ENCODE data around the gene LRRC8C.
A peak's percentile ranks its signal among the peaks of the same experiment; 100 is the strongest.

Gene LRRC8C

DNA sequence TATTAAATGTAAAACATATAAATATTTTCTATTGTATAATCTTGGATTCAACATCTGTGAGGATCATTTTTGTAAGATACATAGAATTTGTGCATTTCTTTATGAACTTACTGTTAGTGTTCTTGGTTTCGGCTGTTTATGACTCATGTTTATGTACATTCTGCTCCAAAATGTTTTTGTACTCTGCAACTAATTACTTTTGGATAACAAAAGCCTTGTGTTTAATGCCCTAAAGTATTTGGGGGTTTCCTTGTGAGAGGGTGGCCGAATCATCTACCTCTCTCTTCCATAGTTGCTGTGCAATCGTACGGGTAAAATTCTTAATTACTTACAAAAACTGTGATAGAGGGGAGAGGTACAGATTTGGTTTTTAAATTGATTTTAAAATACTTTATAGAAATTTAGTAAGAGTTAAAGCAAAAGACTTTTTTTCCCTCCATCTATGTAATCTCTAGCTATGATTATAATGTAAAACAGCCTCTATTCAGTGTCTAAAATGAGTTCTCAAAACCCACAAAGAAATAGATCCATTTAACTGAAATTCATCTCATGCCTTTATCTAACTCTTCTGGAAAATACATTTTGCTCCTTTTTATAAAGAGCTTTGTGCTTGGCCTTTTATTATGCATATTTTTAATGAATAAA lies 38.7 kb upstream of the LRRC8C start:
- no peak overlapping the region for H3K27ac ChIP-seq
- TF ChIP-seq, protein P1, sequence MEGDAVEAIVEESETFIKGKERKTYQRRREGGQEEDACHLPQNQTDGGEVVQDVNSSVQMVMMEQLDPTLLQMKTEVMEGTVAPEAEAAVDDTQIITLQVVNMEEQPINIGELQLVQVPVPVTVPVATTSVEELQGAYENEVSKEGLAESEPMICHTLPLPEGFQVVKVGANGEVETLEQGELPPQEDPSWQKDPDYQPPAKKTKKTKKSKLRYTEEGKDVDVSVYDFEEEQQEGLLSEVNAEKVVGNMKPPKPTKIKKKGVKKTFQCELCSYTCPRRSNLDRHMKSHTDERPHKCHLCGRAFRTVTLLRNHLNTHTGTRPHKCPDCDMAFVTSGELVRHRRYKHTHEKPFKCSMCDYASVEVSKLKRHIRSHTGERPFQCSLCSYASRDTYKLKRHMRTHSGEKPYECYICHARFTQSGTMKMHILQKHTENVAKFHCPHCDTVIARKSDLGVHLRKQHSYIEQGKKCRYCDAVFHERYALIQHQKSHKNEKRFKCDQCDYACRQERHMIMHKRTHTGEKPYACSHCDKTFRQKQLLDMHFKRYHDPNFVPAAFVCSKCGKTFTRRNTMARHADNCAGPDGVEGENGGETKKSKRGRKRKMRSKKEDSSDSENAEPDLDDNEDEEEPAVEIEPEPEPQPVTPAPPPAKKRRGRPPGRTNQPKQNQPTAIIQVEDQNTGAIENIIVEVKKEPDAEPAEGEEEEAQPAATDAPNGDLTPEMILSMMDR (IDR thresholded peaks at IDR 0.05), result no peak
- TF ChIP-seq ZFX (IDR thresholded peaks at IDR 0.05; ENCODE audit: borderline replicate concordance), result no peak

DNA sequence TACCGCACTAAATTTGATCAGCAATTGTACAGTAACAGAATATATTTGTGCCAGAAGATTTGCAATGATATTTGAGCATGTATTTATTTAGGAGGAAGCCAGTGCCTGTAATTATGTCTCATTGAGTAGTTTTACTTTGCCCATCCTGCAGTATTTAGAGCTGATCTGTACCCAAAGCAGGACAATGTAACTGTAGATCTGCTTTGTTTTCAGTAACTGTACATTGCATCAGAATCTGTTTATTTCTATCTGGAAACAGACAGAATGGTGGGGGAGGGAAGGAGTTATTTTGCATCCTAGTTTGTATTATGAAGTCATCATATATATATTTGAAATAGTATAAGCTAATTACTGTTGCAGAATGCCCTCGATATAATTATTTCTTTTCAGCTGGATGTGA lies 36.2 kb upstream of the LRRC8C start:
- no peak overlapping the region for H3K27ac ChIP-seq
- TF ChIP-seq, protein P1 (IDR thresholded peaks at IDR 0.05), result no peak
- no peak for TF ChIP-seq ZFX (IDR thresholded peaks at IDR 0.05; ENCODE audit: borderline replicate concordance)

DNA sequence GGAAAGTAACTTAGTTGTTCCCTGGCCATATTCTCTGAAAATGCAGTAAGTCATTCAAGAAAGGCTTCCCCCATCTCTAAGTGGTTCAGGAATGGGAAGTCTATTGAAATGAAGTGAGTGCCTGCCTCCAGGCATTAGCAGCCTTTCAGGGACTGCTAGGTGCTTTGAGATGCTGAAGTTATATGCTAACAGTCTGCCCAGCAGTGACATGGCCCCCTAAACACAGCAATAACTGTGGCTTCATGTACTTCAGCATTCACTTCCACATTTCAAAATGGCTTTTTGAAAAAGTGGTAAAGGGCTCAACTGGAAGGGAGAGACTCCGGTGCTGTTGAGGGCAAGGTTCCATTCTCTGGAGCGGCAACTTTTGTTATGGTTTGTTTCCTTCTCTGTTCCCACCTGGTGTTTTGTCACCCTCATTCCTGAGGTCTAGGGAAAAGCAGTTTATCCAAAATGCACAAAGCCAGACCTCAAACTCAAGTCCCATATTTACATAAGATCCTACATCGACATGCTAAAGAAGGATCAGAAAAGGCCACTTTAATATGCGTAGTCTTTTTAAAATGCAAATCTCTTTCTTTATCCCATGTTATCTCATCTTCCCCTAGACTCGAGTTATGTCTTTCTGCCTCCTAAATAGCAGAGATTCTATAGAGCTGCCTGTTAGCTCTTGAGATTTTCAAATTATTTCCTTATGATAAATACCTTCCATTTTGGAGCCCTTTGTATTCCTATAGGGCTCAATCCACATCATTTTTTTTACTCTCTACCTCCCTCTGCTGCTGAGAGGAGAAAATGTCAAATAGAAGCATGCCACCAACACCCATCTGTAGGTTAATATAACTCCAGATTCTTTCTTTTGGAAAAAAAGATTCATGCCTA lies 34.2 kb upstream of the LRRC8C start:
- TF ChIP-seq, protein P1 (IDR thresholded peaks at IDR 0.05), result peak; percentile 79
- no peak for TF ChIP-seq ZFX (IDR thresholded peaks at IDR 0.05; ENCODE audit: borderline replicate concordance)
- H3K27ac ChIP-seq, result no peak overlapping the region

DNA sequence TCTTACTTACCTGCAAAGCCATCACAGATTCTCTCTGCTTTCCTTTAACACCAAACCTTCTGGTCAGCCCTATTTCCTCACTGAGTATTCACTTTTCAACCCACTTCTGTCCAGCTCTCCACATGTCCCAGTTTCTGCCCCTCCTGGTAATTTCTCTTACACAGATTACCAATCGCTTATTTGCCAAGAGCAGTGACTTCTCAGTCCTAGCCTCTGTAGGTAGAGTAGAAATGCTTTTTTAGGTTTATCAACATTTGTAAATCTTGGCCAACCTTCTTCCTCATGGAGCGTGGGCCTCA lies 33.6 kb upstream of the LRRC8C start:
- TF ChIP-seq ZFX (IDR thresholded peaks at IDR 0.05; ENCODE audit: borderline replicate concordance), result no peak
- TF ChIP-seq, protein P1 (IDR thresholded peaks at IDR 0.05), result peak; percentile 44
- no peak overlapping the region for H3K27ac ChIP-seq

DNA sequence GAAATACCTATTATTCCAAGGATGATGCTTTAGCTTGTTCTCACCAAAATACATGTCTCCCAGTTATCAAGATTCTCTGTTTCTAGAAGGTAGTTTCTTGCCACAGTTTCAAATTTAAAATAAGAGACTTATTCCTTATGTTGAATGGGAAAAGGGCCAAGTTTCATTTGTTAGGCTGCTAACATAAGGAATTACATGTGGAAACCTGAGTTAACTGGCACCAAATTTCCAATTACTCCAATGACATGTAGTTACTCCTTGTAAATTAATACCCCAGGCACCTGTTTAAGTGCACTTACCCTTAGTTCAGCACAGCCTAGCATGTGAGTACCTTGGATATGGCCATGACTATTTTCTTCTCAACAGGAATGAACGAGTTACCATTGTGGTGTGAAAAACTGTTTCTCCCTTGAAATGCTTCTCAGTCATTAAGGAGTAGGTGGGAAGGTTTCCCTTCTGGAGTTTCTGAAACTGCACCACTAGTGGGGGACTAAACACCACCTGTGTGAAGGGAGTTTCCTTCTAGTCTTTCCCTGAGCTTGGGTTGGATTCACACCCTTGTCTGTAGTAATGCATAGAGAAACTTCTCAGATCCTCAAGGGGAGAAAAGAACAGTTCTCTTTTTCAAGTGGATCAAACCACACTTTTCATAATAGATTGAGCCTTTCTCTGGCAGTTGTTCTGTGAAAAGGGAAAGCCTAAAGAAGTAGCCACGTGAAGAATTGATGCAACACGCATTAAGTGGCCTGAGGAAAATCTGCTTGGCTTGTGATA lies 32.3 kb upstream of the LRRC8C start:
- TF ChIP-seq, protein P1 (IDR thresholded peaks at IDR 0.05), result no peak
- TF ChIP-seq ZFX (IDR thresholded peaks at IDR 0.05; ENCODE audit: borderline replicate concordance), result no peak
- no peak overlapping the region for H3K27ac ChIP-seq

DNA sequence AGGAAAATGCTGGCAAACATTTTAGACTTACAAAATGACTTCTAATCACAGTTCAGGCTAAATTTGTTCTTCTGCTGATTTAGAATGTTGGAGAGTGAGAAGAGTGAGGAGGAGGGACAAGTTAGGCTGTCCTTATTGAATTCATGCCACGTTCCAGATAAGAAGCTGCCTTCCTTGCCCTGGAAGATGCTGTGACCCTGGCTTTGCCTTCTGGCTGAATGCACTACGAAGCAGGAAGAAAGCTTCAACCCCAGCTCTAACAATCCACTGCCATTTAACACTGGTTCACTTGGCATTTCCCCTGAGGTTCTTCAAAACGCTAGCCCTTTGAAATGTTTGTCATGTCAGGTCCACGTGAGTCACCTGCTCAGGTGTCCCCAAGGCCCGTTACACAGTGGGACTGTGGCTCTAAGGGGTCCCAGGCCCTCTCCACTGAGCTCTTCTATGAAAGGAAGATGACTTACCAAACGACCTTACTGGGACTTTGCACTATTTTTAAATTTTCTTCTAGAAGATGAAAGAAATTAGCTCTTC lies 30.0 kb upstream of the LRRC8C start:
- H3K27ac ChIP-seq, result no peak overlapping the region
- TF ChIP-seq, protein P1 (IDR thresholded peaks at IDR 0.05), result no peak
- TF ChIP-seq ZFX (IDR thresholded peaks at IDR 0.05; ENCODE audit: borderline replicate concordance), result no peak
